MM.1S (cell line): Measurements from ENCODE around the gene SMIM35.

ENCODE experiments used
- DNase-seq: peaks from one replicate; pipeline ENCODE4 v3.0.0-alpha.2; 2015
- H2AFZ ChIP-seq: fragments of 300-600 bp; sonication (generic); 2 replicates; pipeline ENCODE4 v1.6.0; 2016; ENCODE audit warnings: antibody characterized with exemption, low read length
- H3F3A ChIP-seq: fragments of 300-600 bp; sonication (generic); 2 replicates; pipeline ENCODE4 v1.6.1; 2016; ENCODE audit warnings: mild to moderate bottlenecking, antibody characterized with exemption, low read length, moderate library complexity, mixed read lengths; ENCODE audit not compliant: insufficient read depth
- H3K27ac ChIP-seq: fragments of 300-600 bp; sonication (generic); 2 replicates; pipeline ENCODE4 v1.5.1; 2016; ENCODE audit warnings: mild to moderate bottlenecking, low read length
- H3K27me3 ChIP-seq: fragments of 300-600 bp; sonication (generic); replicated peaks from 2 replicates; pipeline ENCODE4 v1.6.0; 2016; ENCODE audit warnings: low read length; ENCODE audit not compliant: insufficient read depth
- H3K36me3 ChIP-seq: fragments of 300-600 bp; sonication (generic); replicated peaks from 2 replicates; pipeline ENCODE4 v1.6.1; 2016; ENCODE audit warnings: mild to moderate bottlenecking, low read length, mixed read lengths; ENCODE audit not compliant: insufficient read depth
- H3K4me1 ChIP-seq: fragments of 300-600 bp; sonication (generic); 2 replicates; pipeline ENCODE4 v1.6.1; 2016; ENCODE audit warnings: low read length, mixed read lengths
- H3K4me2 ChIP-seq: fragments of 300-600 bp; sonication (generic); 2 replicates; pipeline ENCODE4 v1.6.0; 2016; ENCODE audit warnings: low read depth, low read length
- H3K4me3 ChIP-seq: fragments of 300-600 bp; sonication (generic); 2 replicates; pipeline ENCODE4 v1.5.1; 2016; ENCODE audit warnings: low read length, mixed read lengths
- H3K79me2 ChIP-seq: fragments of 300-600 bp; sonication (generic); 2 replicates; pipeline ENCODE4 v1.6.1; 2016; ENCODE audit warnings: mixed run types, low read length, mixed read lengths
- H3K9ac ChIP-seq: fragments of 300-600 bp; sonication (generic); 2 replicates; pipeline ENCODE4 v1.6.1; 2016; ENCODE audit warnings: low read length, mixed read lengths
- H3K9me2 ChIP-seq: fragments of 300-600 bp; sonication (generic); replicated peaks from 2 replicates; pipeline ENCODE4 v1.6.1; 2016; ENCODE audit warnings: mild to moderate bottlenecking, low read length, mixed read lengths; ENCODE audit not compliant: insufficient read depth
- H3K9me3 ChIP-seq: fragments of 300-600 bp; sonication (generic); replicated peaks from 2 replicates; pipeline ENCODE4 v1.6.1; 2016; ENCODE audit warnings: mild to moderate bottlenecking, low read length, mixed read lengths; ENCODE audit not compliant: insufficient read depth
- H4K20me1 ChIP-seq: fragments of 300-600 bp; sonication (generic); 2 replicates; pipeline ENCODE4 v1.6.1; 2016; ENCODE audit warnings: mild to moderate bottlenecking, low read length, moderate library complexity, mixed read lengths; ENCODE audit not compliant: insufficient read depth
- EZH2 ChIP-seq: fragments of 300-600 bp; sonication (generic); optimal IDR thresholded peaks from 2 replicates; pipeline ENCODE3; 2017; ENCODE audit warnings: low read depth, mild to moderate bottlenecking, antibody characterized with exemption, low read length, mixed read lengths
- EZH2phosphoT487 ChIP-seq: fragments of 300-600 bp; sonication (generic); IDR thresholded peaks from 2 replicates; pipeline ENCODE4 v1.6.1; 2018; ENCODE audit warnings: antibody characterized with exemption, low read length
- TF ChIP-seq, protein P1 (sequence below): fragments of 300-600 bp; sonication (generic); IDR thresholded peaks from 2 replicates; pipeline ENCODE4 v1.5.1; 2016; ENCODE audit warnings: antibody characterized with exemption, low read length, mixed read lengths

SMIM35 gene

DNA sequence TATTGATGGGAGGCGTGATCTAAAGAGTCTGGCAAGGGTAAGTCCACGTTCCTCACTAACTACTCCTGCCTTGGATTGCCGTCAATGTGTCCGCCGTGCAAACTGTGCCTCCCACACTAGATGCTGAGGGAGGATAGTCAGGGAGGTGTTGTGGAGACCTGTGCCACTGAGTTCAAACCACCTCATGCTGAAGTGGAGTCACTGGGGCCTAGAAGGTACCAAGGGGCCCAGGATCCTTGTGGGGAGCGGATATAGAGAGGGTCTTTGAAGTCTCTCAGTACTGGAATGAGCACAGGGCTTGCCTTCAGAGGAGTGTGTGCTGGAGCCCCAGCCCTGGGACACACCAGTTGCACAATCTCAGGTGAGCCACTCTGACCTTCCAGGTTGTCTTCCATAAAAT is 37.0 kb downstream of the SMIM35 start:
- Histone ChIP-seq H3K9me3 (no peaks in the 10 kb centered on the region), H3F3A (no peaks in the 10 kb centered on the region), H4K20me1 (no peaks in the 10 kb centered on the region), H3K4me3 (no peak overlapping the region), H3K36me3 (no peaks in the 10 kb centered on the region), H3K27ac (no peak overlapping the region), H3K79me2 (no peaks in the 10 kb centered on the region), H3K4me1 (no peaks in the 10 kb centered on the region), H3K4me2 (no peak overlapping the region), H3K9ac (no peak overlapping the region), H2AFZ (no peak overlapping the region), H3K9me2 (no peaks in the 10 kb centered on the region), H3K27me3 (no peaks in the 10 kb centered on the region)
- no peak for DNase-seq
- no peak for TF ChIP-seq EZH2
- TF ChIP-seq, protein P1, sequence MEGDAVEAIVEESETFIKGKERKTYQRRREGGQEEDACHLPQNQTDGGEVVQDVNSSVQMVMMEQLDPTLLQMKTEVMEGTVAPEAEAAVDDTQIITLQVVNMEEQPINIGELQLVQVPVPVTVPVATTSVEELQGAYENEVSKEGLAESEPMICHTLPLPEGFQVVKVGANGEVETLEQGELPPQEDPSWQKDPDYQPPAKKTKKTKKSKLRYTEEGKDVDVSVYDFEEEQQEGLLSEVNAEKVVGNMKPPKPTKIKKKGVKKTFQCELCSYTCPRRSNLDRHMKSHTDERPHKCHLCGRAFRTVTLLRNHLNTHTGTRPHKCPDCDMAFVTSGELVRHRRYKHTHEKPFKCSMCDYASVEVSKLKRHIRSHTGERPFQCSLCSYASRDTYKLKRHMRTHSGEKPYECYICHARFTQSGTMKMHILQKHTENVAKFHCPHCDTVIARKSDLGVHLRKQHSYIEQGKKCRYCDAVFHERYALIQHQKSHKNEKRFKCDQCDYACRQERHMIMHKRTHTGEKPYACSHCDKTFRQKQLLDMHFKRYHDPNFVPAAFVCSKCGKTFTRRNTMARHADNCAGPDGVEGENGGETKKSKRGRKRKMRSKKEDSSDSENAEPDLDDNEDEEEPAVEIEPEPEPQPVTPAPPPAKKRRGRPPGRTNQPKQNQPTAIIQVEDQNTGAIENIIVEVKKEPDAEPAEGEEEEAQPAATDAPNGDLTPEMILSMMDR = no peak
- TF ChIP-seq EZH2phosphoT487 = no peak

DNA sequence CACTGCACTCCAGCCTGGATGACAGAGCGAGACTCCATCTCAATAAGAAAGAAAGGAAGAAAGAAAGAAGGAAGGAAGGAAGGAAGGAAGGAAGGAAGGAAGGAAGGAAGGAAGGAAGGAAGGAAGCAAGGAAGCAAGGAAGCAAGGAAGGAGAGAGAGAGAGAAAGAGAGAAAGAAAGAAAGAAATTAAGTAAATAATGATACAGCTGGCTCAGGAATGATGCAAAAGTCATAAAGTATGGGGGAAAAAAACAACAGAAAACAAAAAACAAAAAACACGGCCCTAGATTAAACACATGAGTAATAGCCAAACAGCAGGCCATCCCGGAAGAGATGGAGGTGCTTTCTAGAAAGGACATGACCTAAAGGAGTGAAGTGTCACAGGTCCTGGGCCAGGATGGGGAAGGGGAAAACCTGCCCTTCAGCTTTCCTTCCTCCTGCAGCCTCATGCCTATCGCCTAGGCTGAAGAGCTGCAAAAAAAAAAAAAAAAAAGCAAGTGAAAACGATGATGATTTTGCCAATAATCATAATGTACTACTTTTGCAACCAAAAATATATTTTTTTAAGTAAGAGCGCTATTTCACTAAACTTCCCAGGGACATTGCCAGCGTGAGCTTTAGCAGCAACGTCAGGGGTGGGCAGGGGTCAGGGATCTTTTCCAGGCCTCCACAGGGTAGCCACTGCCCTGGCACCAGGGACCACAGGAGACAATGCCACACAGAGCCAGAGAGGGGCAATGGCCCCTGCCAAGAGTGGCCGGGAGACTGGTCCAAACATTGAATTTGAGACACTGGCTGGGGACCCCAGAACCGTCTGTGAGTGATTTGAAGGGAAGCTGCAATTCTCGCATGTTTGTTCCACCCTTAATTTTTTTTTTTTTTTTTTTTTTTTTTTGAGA is 38.0 kb downstream of the SMIM35 start:
- no peaks in the 10 kb centered on the region for H3F3A ChIP-seq
- TF ChIP-seq, protein P1 = no peak
- TF ChIP-seq EZH2phosphoT487 (no peak), EZH2 (no peak)

DNA sequence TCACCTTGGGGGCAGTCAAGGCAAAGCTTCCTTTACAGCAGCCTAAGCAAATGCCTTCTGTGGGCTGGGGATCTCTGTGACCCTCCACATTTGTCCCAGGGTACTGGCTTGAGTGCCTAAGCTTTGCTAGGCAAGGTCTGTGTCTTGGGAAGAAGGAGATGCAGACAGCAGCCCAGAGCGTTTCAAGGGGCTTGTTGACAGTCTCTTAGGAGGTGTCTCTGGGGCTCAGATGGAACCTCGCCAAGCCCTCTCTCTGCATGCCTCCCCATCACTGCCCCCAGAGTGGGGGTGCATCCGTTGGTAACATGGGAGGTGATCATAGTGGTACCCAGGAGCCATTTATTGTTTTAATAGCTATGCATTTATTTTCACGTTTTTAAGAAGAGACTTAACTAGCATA is 39.0 kb downstream of the SMIM35 start:
- no peaks in the 10 kb centered on the region for H4K20me1 ChIP-seq
- no peaks in the 10 kb centered on the region for H3K36me3 ChIP-seq
- TF ChIP-seq EZH2phosphoT487 (no peak), EZH2 (no peak)
- TF ChIP-seq, protein P1 = no peak
- no peak overlapping the region for H3K4me3 ChIP-seq
- H3F3A ChIP-seq = no peaks in the 10 kb centered on the region
- H3K4me1 ChIP-seq = no peaks in the 10 kb centered on the region
- no peak overlapping the region for H3K27ac ChIP-seq
- no peak overlapping the region for H2AFZ ChIP-seq
- no peaks in the 10 kb centered on the region for H3K27me3 ChIP-seq
- H3K4me2 ChIP-seq = no peak overlapping the region
- H3K9me3 ChIP-seq = no peaks in the 10 kb centered on the region
- no peaks in the 10 kb centered on the region for H3K79me2 ChIP-seq
- H3K9me2 ChIP-seq = no peaks in the 10 kb centered on the region
- DNase-seq = no peak
- no peak overlapping the region for H3K9ac ChIP-seq

More for the DNA sequence above, 38.0 kb downstream of the SMIM35 start:
- DNase-seq = no peak
- H3K79me2 ChIP-seq = no peaks in the 10 kb centered on the region
- no peaks in the 10 kb centered on the region for H3K4me1 ChIP-seq
- no peaks in the 10 kb centered on the region for H4K20me1 ChIP-seq
- no peak overlapping the region for H3K9ac ChIP-seq
- no peaks in the 10 kb centered on the region for H3K9me2 ChIP-seq
- H3K4me3 ChIP-seq = no peak overlapping the region
- no peak overlapping the region for H2AFZ ChIP-seq
- H3K27me3 ChIP-seq = no peaks in the 10 kb centered on the region
- no peaks in the 10 kb centered on the region for H3K36me3 ChIP-seq
- no peak overlapping the region for H3K4me2 ChIP-seq
- H3K27ac ChIP-seq = no peak overlapping the region
- H3K9me3 ChIP-seq = no peaks in the 10 kb centered on the region
